Erythroblast (primary cell): ENCODE measurements around the gene TH.

Experiments used
- GATA1 ChIP-seq: IDR thresholded peaks from 2 replicates; pipeline ENCODE4 v1.6.1; 2011; ENCODE audit warnings: low read depth, mild to moderate bottlenecking, control low read depth, low read length, moderate library complexity
- POLR2A ChIP-seq: IDR thresholded peaks from 2 replicates; pipeline ENCODE4 v1.6.1; 2011; ENCODE audit warnings: mild to moderate bottlenecking, low read length

DNA sequence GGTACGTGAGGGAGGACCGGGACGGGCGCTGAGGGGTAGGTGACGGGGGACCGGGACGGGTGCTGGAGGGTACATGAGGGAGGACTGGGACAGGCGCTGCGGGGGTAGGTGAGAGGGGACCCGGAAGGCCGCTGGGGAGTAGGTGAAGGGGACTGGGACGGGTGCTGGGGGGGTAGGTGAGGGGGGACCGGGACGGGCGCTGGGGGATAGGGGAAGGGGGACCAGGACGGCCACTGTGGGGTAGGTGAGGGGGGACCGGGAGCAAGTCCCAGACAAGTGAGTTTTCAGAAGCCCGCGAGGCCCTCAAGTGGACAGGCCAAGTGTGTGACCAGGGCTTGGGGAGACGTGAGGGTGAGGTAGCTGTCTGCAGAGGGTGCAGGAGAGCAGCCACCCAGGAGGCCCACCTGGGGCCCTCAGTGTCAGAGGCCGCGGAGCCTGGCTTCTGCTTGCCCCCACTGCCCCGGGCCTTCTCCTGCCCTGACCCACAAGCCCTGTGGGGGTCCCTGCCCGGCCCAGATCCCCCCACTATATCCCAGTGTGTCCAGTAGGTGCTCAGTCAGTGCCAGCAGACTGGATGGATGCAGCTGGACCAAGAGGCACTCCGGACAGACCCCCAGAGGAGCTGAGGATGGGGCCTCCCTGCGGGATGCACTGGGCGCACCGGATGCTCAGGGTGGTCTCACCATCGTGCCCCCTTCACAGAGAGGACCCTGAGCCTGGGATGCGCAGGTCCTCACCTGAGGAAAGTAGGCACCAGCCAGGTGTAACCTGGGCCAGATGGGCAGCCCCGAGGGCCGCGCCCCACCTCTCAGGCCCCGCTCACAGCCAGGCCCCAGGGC is 44.2 kb upstream of the TH start:
- no peak for TF ChIP-seq POLR2A
- TF ChIP-seq GATA1, result no peak
